Measurements from ENCODE around the gene UIMC1. TPM values are rescaled to one million over a fixed set of nuclear protein-coding genes. Genes with fewer than 3 reads are reported as not detected.

UIMC1 gene
- total RNA-seq, 1 donor from 2014 or later = 58.0 TPM

- ATAC-seq = no peak
These were observed 26.9 kb downstream of the UIMC1 start for GRCh38 chr5:176979669-176980068.

GRCh38 chr5:176965633-176966032, 40.9 kb downstream of the UIMC1 start:
- DNase-seq (ENCODE audit: low spot score) (no peak), ATAC-seq (no peak)
- intact Hi-C loops (cut with DNase I) = loop anchor here (10.0 kb wide), 1 partner anchor 291 kb away; no protein-coding TSS in a partner anchor

More at GRCh38 chr5:176979669-176980068, 26.9 kb downstream of the UIMC1 start:
- DNase-seq (ENCODE audit: low spot score) = no peak
- intact Hi-C loops (cut with DNase I) = no loop called here

- intact Hi-C loops (cut with DNase I) = no loop called here
- no peak for DNase-seq (ENCODE audit: low spot score)
- ATAC-seq = no peak
These were observed 47.5 kb downstream of the UIMC1 start for GRCh38 chr5:176959051-176959450.

GRCh38 chr5:176956756-176957155, 49.8 kb downstream of the UIMC1 start:
- no peak for ATAC-seq
- intact Hi-C loops (cut with DNase I) = no loop called here
- no peak for DNase-seq (ENCODE audit: low spot score)

GRCh38 chr5:176955895-176956294, 50.7 kb downstream of the UIMC1 start:
- intact Hi-C loops (cut with DNase I) = no loop called here
- ATAC-seq (no peak), DNase-seq (ENCODE audit: low spot score) (no peak)

GRCh38 chr5:176954050-176954449, 52.5 kb downstream of the UIMC1 start:
- intact Hi-C loops (cut with DNase I) = no loop called here
- DNase-seq (ENCODE audit: low spot score) (no peak), ATAC-seq (no peak)

GRCh38 chr5:176952531-176953193, 53.9 kb downstream of the UIMC1 start:
- ATAC-seq = no peak
- no peak for DNase-seq (ENCODE audit: low spot score)
- intact Hi-C loops (cut with DNase I) = no loop called here

- DNase-seq (ENCODE audit: low spot score) = no peak
- intact Hi-C loops (cut with DNase I) = no loop called here
- no peak for ATAC-seq
These were observed 58.1 kb downstream of the UIMC1 start for GRCh38 chr5:176948458-176948857.

- intact Hi-C loops (cut with DNase I) = no loop called here
- no peak for ATAC-seq
- DNase-seq (ENCODE audit: low spot score) = no peak
These were observed 58.7 kb downstream of the UIMC1 start for GRCh38 chr5:176947847-176948246.

GRCh38 chr5:176944268-176944667, 62.3 kb downstream of the UIMC1 start:
- DNase-seq (ENCODE audit: low spot score) (no peak), ATAC-seq (no peak)
- intact Hi-C loops (cut with DNase I) = no loop called here

GRCh38 chr5:176943816-176944215, 62.8 kb downstream of the UIMC1 start:
- intact Hi-C loops (cut with DNase I) = no loop called here
- ATAC-seq = no peak
- DNase-seq (ENCODE audit: low spot score) = no peak

- ATAC-seq (no peak), DNase-seq (ENCODE audit: low spot score) (no peak)
- intact Hi-C loops (cut with DNase I) = no loop called here
These were observed 64.6 kb downstream of the UIMC1 start for GRCh38 chr5:176941951-176942350.

GRCh38 chr5:176938472-176938871, 68.1 kb downstream of the UIMC1 start:
- DNase-seq (ENCODE audit: low spot score) (no peak), ATAC-seq (no peak)
- intact Hi-C loops (cut with DNase I) = no loop called here

- DNase-seq (ENCODE audit: low spot score) (no peak), ATAC-seq (no peak)
- intact Hi-C loops (cut with DNase I) = no loop called here
These were observed 71.6 kb downstream of the UIMC1 start for GRCh38 chr5:176935017-176935416.

- intact Hi-C loops (cut with DNase I) = no loop called here
- no peak for ATAC-seq
- no peak for DNase-seq (ENCODE audit: low spot score)
These were observed 72.2 kb downstream of the UIMC1 start for GRCh38 chr5:176934309-176934930.

GRCh38 chr5:176929654-176930053, 76.9 kb downstream of the UIMC1 start:
- ATAC-seq = no peak
- intact Hi-C loops (cut with DNase I) = no loop called here

GRCh38 chr5:176927562-176927961, 79.0 kb downstream of the UIMC1 start:
- intact Hi-C loops (cut with DNase I) = no loop called here
- DNase-seq (ENCODE audit: low spot score) = no peak
- ATAC-seq = no peak

More at GRCh38 chr5:176929654-176930053, 76.9 kb downstream of the UIMC1 start:
- no peak for DNase-seq (ENCODE audit: low spot score)

GRCh38 chr5:176922817-176923216, 83.8 kb downstream of the UIMC1 start:
- intact Hi-C loops (cut with DNase I) = no loop called here
- no peak for ATAC-seq
- no peak for DNase-seq (ENCODE audit: low spot score)

GRCh38 chr5:176921714-176922113, 84.9 kb downstream of the UIMC1 start:
- no peak for DNase-seq (ENCODE audit: low spot score)
- intact Hi-C loops (cut with DNase I) = no loop called here

GRCh38 chr5:176918613-176919012, 88.0 kb downstream of the UIMC1 start:
- intact Hi-C loops (cut with DNase I) = no loop called here
- DNase-seq (ENCODE audit: low spot score) = no peak
- no peak for ATAC-seq

More at GRCh38 chr5:176921714-176922113, 84.9 kb downstream of the UIMC1 start:
- ATAC-seq = no peak

- intact Hi-C loops (cut with DNase I) = no loop called here
- ATAC-seq (no peak), DNase-seq (ENCODE audit: low spot score) (no peak)
These were observed 90.2 kb downstream of the UIMC1 start for GRCh38 chr5:176916337-176916736.
